SU-DHL-6 (cell line): ENCODE data around the gene PADI4.
A peak's percentile ranks its signal among the peaks of the same experiment; 100 is the strongest.

Source experiments
- H2AFZ ChIP-seq: fragments of 200-600 bp; sonication (generic); 2 replicates; pipeline ENCODE4 v1.6.1; 2014; ENCODE audit warnings: low read depth, mild to moderate bottlenecking, moderate library complexity, mixed read lengths, antibody characterized with exemption, low read length; ENCODE audit not compliant: severe bottlenecking
- H3F3A ChIP-seq: fragments of 200-600 bp; shearing (Covaris generic); 2 replicates; pipeline ENCODE4 v1.6.0; 2016; ENCODE audit warnings: antibody characterized with exemption, mild to moderate bottlenecking; ENCODE audit not compliant: insufficient read depth
- H3K27ac ChIP-seq: fragments of 200-600 bp; sonication (generic); 2 replicates; pipeline ENCODE4 v1.5.1; 2016; ENCODE audit warnings: low read depth, mild to moderate bottlenecking, low read length, moderate library complexity, mixed read lengths
- H3K27me3 ChIP-seq: fragments of 200-600 bp; sonication (generic), shearing (Covaris generic); 2 replicates; pipeline ENCODE4 v1.6.0; 2014; ENCODE audit warnings: mild to moderate bottlenecking, low read length
- H3K36me3 ChIP-seq: fragments of 200-600 bp; sonication (generic); 2 replicates; pipeline ENCODE4 v1.6.1; 2014; ENCODE audit warnings: mild to moderate bottlenecking, low read length, mixed read lengths
- H3K4me2 ChIP-seq: fragments of 300-600, 200-600 bp; shearing (Covaris generic), sonication (generic); 2 replicates; pipeline ENCODE4 v1.6.0; 2014; ENCODE audit warnings: low read length, low read depth, mild to moderate bottlenecking; ENCODE audit not compliant: poor library complexity, severe bottlenecking
- H3K4me3 ChIP-seq: fragments of 200-600 bp; sonication (generic); 2 replicates; pipeline ENCODE4 v1.5.1; 2014; ENCODE audit warnings: antibody characterized with exemption, low read length, mild to moderate bottlenecking, mixed read lengths; ENCODE audit not compliant: insufficient read depth, poor library complexity, severe bottlenecking
- H3K79me2 ChIP-seq: fragments of 200-600 bp; sonication (generic); 2 replicates; pipeline ENCODE4 v1.6.1; 2014; ENCODE audit warnings: mild to moderate bottlenecking, low read length, moderate library complexity; ENCODE audit not compliant: insufficient read depth
- H3K9ac ChIP-seq: fragments of 200-600 bp; sonication (generic); 2 replicates; pipeline ENCODE4 v1.7.0; 2014; ENCODE audit warnings: mild to moderate bottlenecking, low read length
- H3K9me2 ChIP-seq: fragments of 200-600 bp; sonication (generic); replicated peaks from 2 replicates; pipeline ENCODE4 v1.6.1; 2014; ENCODE audit warnings: low read length; ENCODE audit not compliant: insufficient read depth
- H3K9me3 ChIP-seq: fragments of 200-600 bp; sonication (generic); 2 replicates; pipeline ENCODE4 v1.6.1; 2014; ENCODE audit warnings: low read length, mixed read lengths; ENCODE audit not compliant: insufficient read depth
- H4K20me1 ChIP-seq: fragments of 200-600 bp; sonication (generic); 2 replicates; pipeline ENCODE4 v1.6.1; 2014; ENCODE audit warnings: low read depth, mild to moderate bottlenecking, antibody characterized with exemption, low read length, moderate library complexity, mixed read lengths
- CTCF ChIP-seq: fragments of 200-600 bp; sonication (generic); IDR thresholded peaks from one replicate; pipeline ENCODE4 v1.5.1; 2017; ENCODE audit warnings: antibody characterized with exemption, mild to moderate bottlenecking, low read length, moderate library complexity; ENCODE audit not compliant: insufficient read depth, poor library complexity, severe bottlenecking
- EZH2phosphoT487 ChIP-seq: fragments of 200-600 bp; sonication (generic), shearing (Covaris generic); conservative IDR thresholded peaks from 2 replicates; pipeline ENCODE4 v1.6.1; 2018; ENCODE audit warnings: mild to moderate bottlenecking, antibody characterized with exemption, low read length, moderate library complexity, mixed read lengths

The PADI4 gene

GRCh38 chr1:17274186-17275170, 33.5 kb upstream of the PADI4 start:
- Histone ChIP-seq H3K27me3 (no peaks in the 10 kb centered on the region; the same call in 1 of the 2 replicates), H3K27ac (no peak overlapping the region), H3K4me3 (no peak overlapping the region), H3K9ac (no peak overlapping the region), H3K36me3 (no peaks in the 10 kb centered on the region), H3K4me2 (no peak overlapping the region), H3K9me3 (no peaks in the 10 kb centered on the region), H3F3A (no peaks in the 10 kb centered on the region), H2AFZ (no peak overlapping the region), H3K9me2 (no peaks in the 10 kb centered on the region), H3K79me2 (no peaks in the 10 kb centered on the region), H4K20me1 (no peaks in the 10 kb centered on the region)
- peak; percentile 65 for TF ChIP-seq CTCF
- no peak for TF ChIP-seq EZH2phosphoT487

- no peaks in the 10 kb centered on the region; the same call in 1 of the 2 replicates for H3K27me3 ChIP-seq
- H3K79me2 ChIP-seq: no peaks in the 10 kb centered on the region
- H3K4me3 ChIP-seq: no peak overlapping the region
- no peak overlapping the region for H2AFZ ChIP-seq
- no peak overlapping the region for H3K27ac ChIP-seq
- no peaks in the 10 kb centered on the region for H3K9me2 ChIP-seq
- H3K4me2 ChIP-seq: no peak overlapping the region
- H4K20me1 ChIP-seq: no peaks in the 10 kb centered on the region
- no peaks in the 10 kb centered on the region for H3K9me3 ChIP-seq
- no peaks in the 10 kb centered on the region for H3K36me3 ChIP-seq
- no peaks in the 10 kb centered on the region for H3F3A ChIP-seq
- H3K9ac ChIP-seq: no peak overlapping the region
- TF ChIP-seq CTCF: no peak
- TF ChIP-seq EZH2phosphoT487: no peak
Observed at GRCh38 chr1:17276568-17276967, 31.4 kb upstream of the PADI4 start.

- no peak overlapping the region for H3K27ac ChIP-seq
- H3K9ac ChIP-seq: no peak overlapping the region
- TF ChIP-seq EZH2phosphoT487 (no peak), CTCF (no peak)
Observed at GRCh38 chr1:17277511-17278159, 30.4 kb upstream of the PADI4 start.

More at GRCh38 chr1:17277511-17278159, 30.4 kb upstream of the PADI4 start:
- no peaks in the 10 kb centered on the region for H3K9me2 ChIP-seq
- H3K9me3 ChIP-seq: no peaks in the 10 kb centered on the region
- no peak overlapping the region for H2AFZ ChIP-seq
- no peaks in the 10 kb centered on the region for H3K79me2 ChIP-seq
- no peak overlapping the region for H3K4me3 ChIP-seq
- no peaks in the 10 kb centered on the region; the same call in 1 of the 2 replicates for H3K27me3 ChIP-seq
- H4K20me1 ChIP-seq: no peaks in the 10 kb centered on the region
- no peaks in the 10 kb centered on the region for H3F3A ChIP-seq
- no peak overlapping the region for H3K4me2 ChIP-seq
- H3K36me3 ChIP-seq: no peaks in the 10 kb centered on the region
